Activated gamma-delta T cell treated with Interleukin-2 at 50 U/mL for 16 hours (primary cell): ENCODE results near the gene TMEM200C.

Experiments used
- DNase-seq: peaks from one replicate; pipeline ENCODE4 v3.0.0-alpha.2; 2020

The TMEM200C gene

GRCh38 chr18:5895299-5895875, at the start of gene TMEM200C:
Gene TMEM200C (minus strand): TSS chr18:5895522. CDS start chr18:5892063, 3,459 bp downstream.
- DNase-seq, result no peak

GRCh38 chr18:5944448-5944847, 49.1 kb upstream of the TMEM200C start:
- DNase-seq, result no peak

- no peak for DNase-seq
Observed at GRCh38 chr18:5943514-5943913, 48.2 kb upstream of the TMEM200C start.

- no peak for DNase-seq
Observed at GRCh38 chr18:5942591-5942990, 47.3 kb upstream of the TMEM200C start.

- DNase-seq, result no peak
Observed at GRCh38 chr18:5941890-5942289, 46.6 kb upstream of the TMEM200C start.

- no peak for DNase-seq
Observed at GRCh38 chr18:5939801-5940667, 44.7 kb upstream of the TMEM200C start.

GRCh38 chr18:5937795-5938194, 42.5 kb upstream of the TMEM200C start:
- DNase-seq, result no peak

GRCh38 chr18:5937121-5937520, 41.8 kb upstream of the TMEM200C start:
- no peak for DNase-seq

- DNase-seq, result no peak
Observed at GRCh38 chr18:5930789-5931188, 35.5 kb upstream of the TMEM200C start.

- DNase-seq, result no peak
Observed at GRCh38 chr18:5918205-5918858, 23.0 kb upstream of the TMEM200C start.

- no peak for DNase-seq
Observed at GRCh38 chr18:5914951-5915350, 19.6 kb upstream of the TMEM200C start.

- DNase-seq, result no peak
Observed at GRCh38 chr18:5914016-5914415, 18.7 kb upstream of the TMEM200C start.

- DNase-seq, result no peak
Observed at GRCh38 chr18:5912566-5912965, 17.2 kb upstream of the TMEM200C start.

- DNase-seq, result no peak
Observed at GRCh38 chr18:5909125-5909524, 13.8 kb upstream of the TMEM200C start.

- DNase-seq, result no peak
Observed at GRCh38 chr18:5903386-5903785, 8.1 kb upstream of the TMEM200C start.

- DNase-seq, result no peak
Observed at GRCh38 chr18:5900262-5900661, 4.9 kb upstream of the TMEM200C start.

GRCh38 chr18:5899835-5900234, 4.5 kb upstream of the TMEM200C start:
- DNase-seq, result no peak

GRCh38 chr18:5895876-5896740, 786 bp upstream of the TMEM200C start:
- DNase-seq, result no peak

- DNase-seq, result no peak
Observed at GRCh38 chr18:5894611-5895298, 567 bp downstream of the TMEM200C start.

GRCh38 chr18:5893956-5894610, 1.2 kb downstream of the TMEM200C start:
- no peak for DNase-seq

GRCh38 chr18:5892823-5893431, 2.4 kb downstream of the TMEM200C start:
- no peak for DNase-seq
